ENCODE measurements around the gene SRSF11.

GRCh38 chr1:70194601-70195000 lies 26.6 kb upstream of the SRSF11 start:
- no peak for TF ChIP-seq CTCF (IDR thresholded peaks at IDR 0.05)
- no peak for TF ChIP-seq POLR2A (IDR thresholded peaks at IDR 0.05)
- TF ChIP-seq EP300 (IDR thresholded peaks at IDR 0.05), result no peak

All from stomach (tissue), 4 donors.